ENCODE data around the gene IGFBP3. TPM values are rescaled to one million over a fixed set of nuclear protein-coding genes. Genes with fewer than 3 reads are reported as not detected.

The IGFBP3 gene
- total and polyA plus RNA-seq, 2 of the 13 experiments (the other 11 are each of a cell fraction or from before 2014, with no cell fraction given): 57.5 TPM; not detected in 1

DNA sequence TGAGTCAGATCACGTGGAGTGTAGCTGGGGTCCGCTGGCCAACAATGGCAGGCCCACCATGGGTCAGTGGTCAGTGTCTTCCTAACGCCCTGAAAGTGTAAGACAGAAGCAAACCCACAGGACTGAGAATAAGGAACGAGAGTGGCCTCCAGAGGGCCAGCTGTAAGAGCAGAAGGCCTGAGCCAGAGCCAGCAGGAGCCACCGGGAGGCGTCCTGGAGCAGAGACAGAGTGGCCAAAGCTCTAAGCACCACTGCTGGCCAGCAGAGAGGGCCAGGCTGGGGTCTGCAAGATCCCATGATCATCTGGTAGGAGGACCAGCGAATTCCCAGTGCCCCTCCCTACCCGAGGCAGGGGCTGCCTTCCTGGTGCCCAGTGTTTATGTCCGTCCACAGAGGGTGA lies 57.4 kb downstream of the IGFBP3 start (continued):
- no peak for TF ChIP-seq YEATS2 (CRISPR knock-in tag; IDR thresholded peaks at IDR 0.05; ENCODE audit: borderline replicate concordance)
- peak; percentile 36; the same call in 1 of the 2 replicates for TF ChIP-seq KDM2A (CRISPR knock-in tag; IDR thresholded peaks at IDR 0.05; ENCODE audit: borderline replicate concordance, low read depth)
- TF ChIP-seq MIER3 (CRISPR knock-in tag; IDR thresholded peaks at IDR 0.05; ENCODE audit: borderline replicate concordance): 0 out of 2 replicates have a peak, but pooled peaks have one; percentile 25
- TF ChIP-seq, protein P1, sequence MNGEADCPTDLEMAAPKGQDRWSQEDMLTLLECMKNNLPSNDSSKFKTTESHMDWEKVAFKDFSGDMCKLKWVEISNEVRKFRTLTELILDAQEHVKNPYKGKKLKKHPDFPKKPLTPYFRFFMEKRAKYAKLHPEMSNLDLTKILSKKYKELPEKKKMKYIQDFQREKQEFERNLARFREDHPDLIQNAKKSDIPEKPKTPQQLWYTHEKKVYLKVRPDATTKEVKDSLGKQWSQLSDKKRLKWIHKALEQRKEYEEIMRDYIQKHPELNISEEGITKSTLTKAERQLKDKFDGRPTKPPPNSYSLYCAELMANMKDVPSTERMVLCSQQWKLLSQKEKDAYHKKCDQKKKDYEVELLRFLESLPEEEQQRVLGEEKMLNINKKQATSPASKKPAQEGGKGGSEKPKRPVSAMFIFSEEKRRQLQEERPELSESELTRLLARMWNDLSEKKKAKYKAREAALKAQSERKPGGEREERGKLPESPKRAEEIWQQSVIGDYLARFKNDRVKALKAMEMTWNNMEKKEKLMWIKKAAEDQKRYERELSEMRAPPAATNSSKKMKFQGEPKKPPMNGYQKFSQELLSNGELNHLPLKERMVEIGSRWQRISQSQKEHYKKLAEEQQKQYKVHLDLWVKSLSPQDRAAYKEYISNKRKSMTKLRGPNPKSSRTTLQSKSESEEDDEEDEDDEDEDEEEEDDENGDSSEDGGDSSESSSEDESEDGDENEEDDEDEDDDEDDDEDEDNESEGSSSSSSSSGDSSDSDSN (CRISPR knock-in tag; IDR thresholded peaks at IDR 0.05): peak; percentile 18; the same call in 1 of the 2 replicates
- TF ChIP-seq ARNT2 (CRISPR knock-in tag; IDR thresholded peaks at IDR 0.05; ENCODE audit: low read depth): no peak
- TF ChIP-seq ARNTL (CRISPR knock-in tag; IDR thresholded peaks at IDR 0.05): no peak
- TF ChIP-seq HMG20A (CRISPR knock-in tag; IDR thresholded peaks at IDR 0.05; ENCODE audit: borderline replicate concordance): 0 out of 2 replicates have a peak, but pooled peaks have one; percentile 19
- TF ChIP-seq ZNF672 (CRISPR knock-in tag; IDR thresholded peaks at IDR 0.05): no peak
- TF ChIP-seq, protein P2, sequence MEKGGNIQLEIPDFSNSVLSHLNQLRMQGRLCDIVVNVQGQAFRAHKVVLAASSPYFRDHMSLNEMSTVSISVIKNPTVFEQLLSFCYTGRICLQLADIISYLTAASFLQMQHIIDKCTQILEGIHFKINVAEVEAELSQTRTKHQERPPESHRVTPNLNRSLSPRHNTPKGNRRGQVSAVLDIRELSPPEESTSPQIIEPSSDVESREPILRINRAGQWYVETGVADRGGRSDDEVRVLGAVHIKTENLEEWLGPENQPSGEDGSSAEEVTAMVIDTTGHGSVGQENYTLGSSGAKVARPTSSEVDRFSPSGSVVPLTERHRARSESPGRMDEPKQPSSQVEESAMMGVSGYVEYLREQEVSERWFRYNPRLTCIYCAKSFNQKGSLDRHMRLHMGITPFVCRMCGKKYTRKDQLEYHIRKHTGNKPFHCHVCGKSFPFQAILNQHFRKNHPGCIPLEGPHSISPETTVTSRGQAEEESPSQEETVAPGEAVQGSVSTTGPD (CRISPR knock-in tag; IDR thresholded peaks at IDR 0.05): no peak
- TF ChIP-seq, protein P3, sequence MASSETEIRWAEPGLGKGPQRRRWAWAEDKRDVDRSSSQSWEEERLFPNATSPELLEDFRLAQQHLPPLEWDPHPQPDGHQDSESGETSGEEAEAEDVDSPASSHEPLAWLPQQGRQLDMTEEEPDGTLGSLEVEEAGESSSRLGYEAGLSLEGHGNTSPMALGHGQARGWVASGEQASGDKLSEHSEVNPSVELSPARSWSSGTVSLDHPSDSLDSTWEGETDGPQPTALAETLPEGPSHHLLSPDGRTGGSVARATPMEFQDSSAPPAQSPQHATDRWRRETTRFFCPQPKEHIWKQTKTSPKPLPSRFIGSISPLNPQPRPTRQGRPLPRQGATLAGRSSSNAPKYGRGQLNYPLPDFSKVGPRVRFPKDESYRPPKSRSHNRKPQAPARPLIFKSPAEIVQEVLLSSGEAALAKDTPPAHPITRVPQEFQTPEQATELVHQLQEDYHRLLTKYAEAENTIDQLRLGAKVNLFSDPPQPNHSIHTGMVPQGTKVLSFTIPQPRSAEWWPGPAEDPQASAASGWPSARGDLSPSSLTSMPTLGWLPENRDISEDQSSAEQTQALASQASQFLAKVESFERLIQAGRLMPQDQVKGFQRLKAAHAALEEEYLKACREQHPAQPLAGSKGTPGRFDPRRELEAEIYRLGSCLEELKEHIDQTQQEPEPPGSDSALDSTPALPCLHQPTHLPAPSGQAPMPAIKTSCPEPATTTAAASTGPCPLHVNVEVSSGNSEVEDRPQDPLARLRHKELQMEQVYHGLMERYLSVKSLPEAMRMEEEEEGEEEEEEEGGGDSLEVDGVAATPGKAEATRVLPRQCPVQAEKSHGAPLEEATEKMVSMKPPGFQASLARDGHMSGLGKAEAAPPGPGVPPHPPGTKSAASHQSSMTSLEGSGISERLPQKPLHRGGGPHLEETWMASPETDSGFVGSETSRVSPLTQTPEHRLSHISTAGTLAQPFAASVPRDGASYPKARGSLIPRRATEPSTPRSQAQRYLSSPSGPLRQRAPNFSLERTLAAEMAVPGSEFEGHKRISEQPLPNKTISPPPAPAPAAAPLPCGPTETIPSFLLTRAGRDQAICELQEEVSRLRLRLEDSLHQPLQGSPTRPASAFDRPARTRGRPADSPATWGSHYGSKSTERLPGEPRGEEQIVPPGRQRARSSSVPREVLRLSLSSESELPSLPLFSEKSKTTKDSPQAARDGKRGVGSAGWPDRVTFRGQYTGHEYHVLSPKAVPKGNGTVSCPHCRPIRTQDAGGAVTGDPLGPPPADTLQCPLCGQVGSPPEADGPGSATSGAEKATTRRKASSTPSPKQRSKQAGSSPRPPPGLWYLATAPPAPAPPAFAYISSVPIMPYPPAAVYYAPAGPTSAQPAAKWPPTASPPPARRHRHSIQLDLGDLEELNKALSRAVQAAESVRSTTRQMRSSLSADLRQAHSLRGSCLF (CRISPR knock-in tag; IDR thresholded peaks at IDR 0.05; ENCODE audit: borderline replicate concordance): no peak
- TF ChIP-seq ZNF703 (CRISPR knock-in tag; IDR thresholded peaks at IDR 0.05; ENCODE audit: borderline replicate concordance): no peak
- TF ChIP-seq ZNF484 (CRISPR knock-in tag; IDR thresholded peaks at IDR 0.05; ENCODE audit: borderline replicate concordance, low read depth): no peak
- no peak for TF ChIP-seq ZNF143 (CRISPR knock-in tag; IDR thresholded peaks at IDR 0.05)
- TF ChIP-seq EED (CRISPR knock-in tag; IDR thresholded peaks at IDR 0.05): 0 out of 2 replicates have a peak, but pooled peaks have one; percentile 36
- TF ChIP-seq ERF (CRISPR knock-in tag; IDR thresholded peaks at IDR 0.05): peak; percentile 52; the same call in 1 of the 2 replicates
- TF ChIP-seq PAX8 (CRISPR knock-in tag; IDR thresholded peaks at IDR 0.05; ENCODE audit: borderline replicate concordance): no peak
- TF ChIP-seq, protein P4, sequence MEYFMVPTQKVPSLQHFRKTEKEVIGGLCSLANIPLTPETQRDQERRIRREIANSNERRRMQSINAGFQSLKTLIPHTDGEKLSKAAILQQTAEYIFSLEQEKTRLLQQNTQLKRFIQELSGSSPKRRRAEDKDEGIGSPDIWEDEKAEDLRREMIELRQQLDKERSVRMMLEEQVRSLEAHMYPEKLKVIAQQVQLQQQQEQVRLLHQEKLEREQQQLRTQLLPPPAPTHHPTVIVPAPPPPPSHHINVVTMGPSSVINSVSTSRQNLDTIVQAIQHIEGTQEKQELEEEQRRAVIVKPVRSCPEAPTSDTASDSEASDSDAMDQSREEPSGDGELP (IDR thresholded peaks at IDR 0.05; ENCODE audit: borderline replicate concordance, low read depth): peak; percentile 21; the same call in 1 of the 2 replicates
- TF ChIP-seq ELF3 (CRISPR knock-in tag; IDR thresholded peaks at IDR 0.05): 0 out of 2 replicates have a peak, but pooled peaks have one; percentile 24
- TF ChIP-seq GATA4 (IDR thresholded peaks at IDR 0.05; ENCODE audit: borderline replicate concordance, low read depth): no peak
- TF ChIP-seq KLF12 (CRISPR knock-in tag; IDR thresholded peaks at IDR 0.05; ENCODE audit: borderline replicate concordance): no peak
- no peak for TF ChIP-seq FOXK1 (CRISPR knock-in tag; IDR thresholded peaks at IDR 0.05; ENCODE audit: borderline replicate concordance, low read depth)
- no peak for TF ChIP-seq ZNF816 (CRISPR knock-in tag; IDR thresholded peaks at IDR 0.05; ENCODE audit: borderline replicate concordance)

Data from HepG2 (cell line).